Neutrophil (primary cell): ENCODE measurements around the gene HTR1D.
"Not testable (repeated sequence)": the region's sequence is repeated elsewhere in the genome, so short reads cannot be mapped to it uniquely, and the experiment has no call there.

Experiments used
- H3K27ac ChIP-seq: fragments of 200-600 bp; sonication (generic); 2 replicates; pipeline ENCODE4 v1.5.1; 2016; ENCODE audit warnings: mild to moderate bottlenecking, moderate library complexity
- H3K27me3 ChIP-seq: fragments of 200-600 bp; sonication (generic); 2 replicates; pipeline ENCODE4 v1.6.0; 2016; ENCODE audit warnings: mild to moderate bottlenecking
- H3K36me3 ChIP-seq: fragments of 200-600 bp; sonication (generic); 2 replicates; pipeline ENCODE4 v1.5.1; 2017
- H3K4me1 ChIP-seq, 2 experiments: fragments of 200-600 bp in 1 of 2; sonication (generic) in 1 of 2; 1 replicate in 1 of 2; 2 replicates in 1 of 2; pipeline versions ENCODE4 v1.5.1 to v1.6.1; 2013 to 2016; ENCODE audit warnings: low read depth in 1 of 2, low read length in 1 of 2, mild to moderate bottlenecking in 1 of 2, moderate library complexity in 1 of 2; ENCODE audit not compliant: control insufficient read depth in 1 of 2, insufficient read depth in 1 of 2
- H3K4me3 ChIP-seq, 2 experiments: fragments of 200-600 bp in 1 of 2; sonication (generic) in 1 of 2; 1 replicate in 1 of 2; 2 replicates in 1 of 2; pipeline ENCODE4 v1.5.1; 2013 to 2016; ENCODE audit warnings: low read depth in 1 of 2, low read length in 1 of 2, mild to moderate bottlenecking in 1 of 2, moderate library complexity in 1 of 2
- H3K9me3 ChIP-seq: fragments of 200-600 bp; sonication (generic); 2 replicates; pipeline ENCODE4 v1.5.1; 2016
- CTCF ChIP-seq: fragments of 200-600 bp; sonication (generic); IDR thresholded peaks from 2 replicates; pipeline ENCODE4 v1.5.1; 2016; ENCODE audit warnings: antibody characterized with exemption

The HTR1D gene

GRCh38 chr1:23217421-23218115 lies at the start of gene HTR1D:
HTR1D (minus strand) TSS chr1:23217502; CDS start chr1:23194219, 23,283 bp downstream.
- Histone ChIP-seq H3K4me1 (no peaks in the 10 kb centered on the region), H3K27me3 (peaks cover 98% of the 10 kb centered on the region), H3K36me3 (no peaks in the 10 kb centered on the region), H3K4me3 (no peak within 1 kb of the TSS), H3K9me3 (no peaks in the 10 kb centered on the region), H3K27ac (no peak within 1 kb of the TSS)
- TF ChIP-seq CTCF: no peak

- no peak overlapping the region for H3K27ac ChIP-seq
- no peaks in the 10 kb centered on the region for H3K4me1 ChIP-seq
- no peak for TF ChIP-seq CTCF
- no peak overlapping the region for H3K4me3 ChIP-seq
- H3K36me3 ChIP-seq: no peaks in the 10 kb centered on the region
- no peaks in the 10 kb centered on the region for H3K9me3 ChIP-seq
- no peaks in the 10 kb centered on the region for H3K27me3 ChIP-seq
Measured at GRCh38 chr1:23263380-23263887, 46.1 kb upstream of the HTR1D start.

- not testable (repeated sequence) for H3K9me3 ChIP-seq, H3K4me3 ChIP-seq, H3K4me1 ChIP-seq, H3K36me3 ChIP-seq, H3K27me3 ChIP-seq, H3K27ac ChIP-seq
Measured at GRCh38 chr1:23258082-23258481, 40.8 kb upstream of the HTR1D start.

- not testable (repeated sequence) for H3K36me3 ChIP-seq, H3K4me3 ChIP-seq, H3K9me3 ChIP-seq, H3K4me1 ChIP-seq, H3K27me3 ChIP-seq, H3K27ac ChIP-seq
Measured at GRCh38 chr1:23257371-23257770, 40.1 kb upstream of the HTR1D start.

GRCh38 chr1:23254584-23254983 lies 37.3 kb upstream of the HTR1D start:
- H3K9me3 ChIP-seq: no peaks in the 10 kb centered on the region
- H3K27ac ChIP-seq: no peak overlapping the region
- no peak for TF ChIP-seq CTCF
- no peaks in the 10 kb centered on the region for H3K36me3 ChIP-seq
- H3K4me1 ChIP-seq: no peaks in the 10 kb centered on the region
- no peak overlapping the region for H3K4me3 ChIP-seq
- peaks cover 4% of the 10 kb centered on the region for H3K27me3 ChIP-seq

- Histone ChIP-seq H3K27me3 (peaks cover 4% of the 10 kb centered on the region), H3K36me3 (no peaks in the 10 kb centered on the region), H3K9me3 (no peaks in the 10 kb centered on the region), H3K27ac (no peak overlapping the region), H3K4me3 (no peak overlapping the region), H3K4me1 (no peaks in the 10 kb centered on the region)
- no peak for TF ChIP-seq CTCF
Measured at GRCh38 chr1:23251812-23252211, 34.5 kb upstream of the HTR1D start.
